Activated CD8-positive, alpha-beta memory T cell treated with anti-CD3 and anti-CD28 coated beads, Interleukin-2, amount 50 U/mL, for 4 hours (primary cell): ENCODE data around the gene GGCX.

ENCODE experiments used
- DNase-seq: peaks from one replicate; pipeline ENCODE4 v3.0.0-alpha.2; 2020

The GGCX gene

DNA sequence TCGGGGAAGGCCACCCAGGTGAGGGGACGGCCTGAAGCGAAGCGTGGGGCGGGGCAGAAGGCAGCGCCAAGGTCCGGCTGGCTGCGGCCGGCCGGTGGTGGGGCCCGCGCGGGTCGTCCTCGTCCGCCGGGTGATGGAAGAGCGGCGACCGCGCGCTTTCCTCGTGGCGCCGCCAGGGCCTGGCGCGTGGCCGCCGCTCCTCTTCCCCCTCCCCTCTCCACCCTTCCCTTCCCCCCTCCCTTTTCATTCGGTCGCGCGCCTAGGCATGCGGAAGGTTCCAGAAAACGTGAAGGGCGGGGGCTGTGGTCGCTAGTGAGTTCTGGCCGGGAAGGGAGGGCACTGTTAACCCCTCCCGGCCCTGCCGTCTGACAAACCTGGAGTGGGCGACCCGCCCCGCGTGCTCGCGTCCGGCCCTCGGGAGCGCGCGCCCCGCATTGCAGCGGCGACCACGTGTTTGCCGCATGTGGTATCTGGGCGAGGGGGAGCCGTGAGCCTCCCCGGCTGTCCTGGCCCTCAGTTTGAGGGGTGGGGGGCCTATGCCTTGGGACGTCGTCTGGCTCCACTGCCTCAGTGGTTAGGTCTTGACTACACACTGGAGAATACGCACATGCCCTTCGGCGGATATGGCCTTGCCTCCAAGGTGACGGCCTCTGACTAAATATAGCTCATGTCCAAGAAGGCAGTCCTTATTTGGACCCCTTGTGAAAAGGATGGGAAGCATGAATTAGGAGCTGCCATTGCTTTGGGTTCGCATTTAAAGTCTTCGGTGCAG is 21.7 kb downstream of the GGCX start:
- peak; percentile 78 for DNase-seq

DNA sequence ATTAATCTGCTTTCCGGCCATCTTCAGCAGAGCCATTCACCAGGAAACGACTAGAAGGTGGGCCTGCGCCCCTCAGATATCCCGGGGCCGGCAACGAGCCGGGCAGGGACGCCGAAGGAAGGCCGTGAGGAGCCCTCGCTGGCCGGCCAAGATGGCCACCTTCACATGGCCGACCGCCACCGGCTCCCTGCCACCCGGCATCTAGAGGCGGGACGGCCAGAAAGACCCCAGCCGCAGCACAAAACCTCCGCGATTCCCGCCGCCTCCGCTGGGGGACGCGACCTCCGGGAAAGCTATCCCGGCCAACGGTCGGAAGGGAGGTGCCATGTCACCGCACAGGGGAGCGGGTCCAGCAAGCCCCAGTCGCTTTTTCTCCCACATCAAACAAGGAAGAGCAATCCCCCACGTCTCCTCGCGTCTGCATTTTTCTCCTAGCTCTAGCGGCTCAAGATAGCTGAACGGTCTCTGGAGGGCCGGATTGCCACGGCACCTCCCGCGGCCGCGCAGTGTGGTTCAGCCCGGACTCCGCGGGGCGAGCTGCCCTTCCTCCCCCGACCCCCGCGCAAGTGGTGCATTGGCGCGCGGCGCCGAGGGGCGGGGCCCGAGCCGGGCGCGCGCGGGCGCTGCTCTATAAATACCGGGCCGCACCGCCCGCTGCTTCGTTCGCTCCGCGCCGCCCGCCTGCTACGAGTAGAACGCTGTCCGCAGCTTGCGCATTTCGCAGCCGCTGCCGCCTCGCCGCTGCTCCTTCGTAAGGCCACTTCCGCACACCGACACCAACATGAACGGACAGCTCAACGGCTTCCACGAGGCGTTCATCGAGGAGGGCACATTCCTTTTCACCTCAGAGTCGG is 22.6 kb downstream of the GGCX start, which contains the start of gene MAT2A:
MAT2A (plus strand) TSS at position 662 of the 854 bp plus-strand sequence; CDS start at position 782, 120 bp downstream.
- peak; percentile 89 for DNase-seq

- peak; percentile 38 for DNase-seq
Measured at GRCh38 chr2:85537600-85538506, 23.4 kb downstream of the GGCX start.

DNA sequence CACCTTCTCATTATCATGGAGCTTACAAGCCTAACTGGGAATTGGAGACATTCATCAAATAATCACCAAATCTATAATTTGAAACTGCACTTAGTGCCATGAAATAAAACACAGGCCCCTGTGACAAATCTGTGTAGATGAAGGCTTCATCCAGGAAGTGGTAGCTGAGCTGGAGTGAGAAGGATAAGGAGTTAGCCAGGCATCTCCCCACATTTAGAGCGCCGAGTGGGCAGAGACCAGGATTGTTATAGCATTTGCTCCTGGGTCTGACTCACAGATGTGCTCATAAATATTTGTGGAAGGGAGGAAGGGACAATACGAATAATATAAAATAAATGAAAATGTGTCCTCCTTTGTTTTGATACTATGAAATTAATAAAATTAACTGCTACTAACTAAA is 24.8 kb downstream of the GGCX start:
- DNase-seq, result no peak

DNA sequence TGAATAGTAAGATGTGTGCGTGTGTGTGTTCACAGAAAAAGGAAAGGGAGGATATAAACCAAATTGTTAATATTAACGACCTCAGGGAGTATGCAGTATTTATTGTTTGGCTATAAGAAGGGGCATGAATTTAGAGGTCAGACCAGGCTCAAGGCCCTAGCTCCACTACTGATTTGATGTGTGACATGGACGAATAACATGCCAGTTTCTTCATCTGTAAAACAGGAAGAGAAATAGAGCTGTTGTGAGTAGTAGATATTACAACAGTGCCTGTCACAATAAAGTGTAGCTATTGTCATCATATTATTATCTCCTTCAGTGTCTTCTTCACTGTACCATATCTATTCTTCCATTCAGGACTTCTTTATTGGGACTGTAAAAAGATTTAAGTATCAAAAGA is 26.4 kb downstream of the GGCX start:
- no peak for DNase-seq

- no peak for DNase-seq
Measured at GRCh38 chr2:85534099-85534498, 27.2 kb downstream of the GGCX start.

GRCh38 chr2:85531589-85531988 is 29.7 kb downstream of the GGCX start:
- DNase-seq, result no peak

GRCh38 chr2:85529809-85530208 is 31.5 kb downstream of the GGCX start:
- no peak for DNase-seq

- no peak for DNase-seq
Measured at GRCh38 chr2:85528355-85528754, 32.9 kb downstream of the GGCX start.

DNA sequence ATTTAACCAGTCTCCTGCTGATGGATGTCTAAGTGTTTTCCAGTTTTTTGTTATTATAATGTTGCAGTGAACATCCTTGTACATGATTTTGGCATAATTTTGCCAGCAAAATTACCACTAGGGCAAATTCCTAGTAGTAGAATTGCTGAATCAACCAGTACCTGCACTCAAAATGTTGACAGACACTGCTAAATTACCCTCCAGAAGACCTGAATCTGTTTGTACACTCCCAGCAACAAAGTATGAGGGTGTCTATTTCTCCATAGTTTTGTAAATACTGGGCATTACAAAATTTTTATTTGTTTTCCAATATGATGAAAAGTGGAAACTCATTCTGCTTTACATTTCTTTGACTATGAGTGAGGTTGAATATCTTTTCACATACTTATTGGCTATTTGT is 33.5 kb downstream of the GGCX start:
- no peak for DNase-seq

GRCh38 chr2:85525567-85525966 is 35.7 kb downstream of the GGCX start:
- no peak for DNase-seq

GRCh38 chr2:85525029-85525428 is 36.3 kb downstream of the GGCX start:
- DNase-seq, result no peak

GRCh38 chr2:85524336-85524908 is 36.9 kb downstream of the GGCX start:
- DNase-seq, result no peak

- no peak for DNase-seq
Measured at GRCh38 chr2:85523903-85524335, 37.4 kb downstream of the GGCX start.

DNA sequence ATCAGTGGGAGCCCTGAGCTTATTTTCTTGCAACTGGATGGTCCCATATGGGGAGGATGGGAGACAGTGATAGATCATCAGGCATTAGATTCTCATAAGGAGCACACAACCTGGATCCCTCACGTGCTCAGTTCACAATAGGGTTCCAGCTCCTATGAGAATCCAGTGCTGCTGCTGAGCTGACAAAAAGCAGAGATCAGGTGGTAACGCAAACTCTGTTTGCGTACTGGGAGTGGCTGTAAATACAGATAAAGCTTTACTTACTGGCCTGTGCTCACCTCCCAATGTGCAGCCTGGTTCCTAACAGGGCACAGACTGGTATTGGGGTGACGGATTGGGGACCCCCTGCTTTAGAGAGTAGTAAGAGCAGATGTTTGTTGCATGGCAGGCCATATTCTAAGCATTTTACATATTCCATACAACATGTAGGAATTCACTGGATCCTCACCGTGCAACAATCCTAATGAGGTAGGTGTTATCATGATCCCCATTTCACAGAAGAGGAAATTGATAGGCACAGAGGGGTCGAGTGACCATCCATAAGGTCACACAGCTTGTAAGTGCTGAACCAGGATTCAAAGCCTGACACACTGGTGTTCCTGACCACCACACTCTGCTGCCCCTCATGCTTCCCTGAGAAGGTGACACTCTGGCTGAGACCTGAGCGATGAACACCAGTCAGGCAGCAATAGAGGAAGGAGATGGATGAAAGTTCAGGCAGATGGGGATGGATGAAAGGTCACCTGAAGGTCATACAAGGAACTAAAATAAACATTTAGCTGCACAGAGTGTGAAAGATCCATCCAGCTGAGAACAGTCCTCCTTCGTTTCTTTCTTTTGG is 38.0 kb downstream of the GGCX start:
- DNase-seq, result no peak

GRCh38 chr2:85522090-85522647 is 39.1 kb downstream of the GGCX start:
- DNase-seq, result no peak

GRCh38 chr2:85516653-85517389 is 44.5 kb downstream of the GGCX start:
- DNase-seq, result no peak

- DNase-seq, result no peak
Measured at GRCh38 chr2:85514323-85514722, 47.0 kb downstream of the GGCX start.

- DNase-seq, result no peak
Measured at GRCh38 chr2:85511008-85511811, 50.1 kb downstream of the GGCX start.

GRCh38 chr2:85506768-85507181 is 54.5 kb downstream of the GGCX start:
- no peak for DNase-seq
